ENCODE results near the gene RFX1. TPM values are rescaled to one million over a fixed set of nuclear protein-coding genes. Genes with fewer than 3 reads are reported as not detected.

RFX1 gene
- total and polyA plus RNA-seq, 2 of the 13 experiments (the other 11 are each of a cell fraction or from before 2014, with no cell fraction given) = 1.1 to 1.3 TPM

DNA sequence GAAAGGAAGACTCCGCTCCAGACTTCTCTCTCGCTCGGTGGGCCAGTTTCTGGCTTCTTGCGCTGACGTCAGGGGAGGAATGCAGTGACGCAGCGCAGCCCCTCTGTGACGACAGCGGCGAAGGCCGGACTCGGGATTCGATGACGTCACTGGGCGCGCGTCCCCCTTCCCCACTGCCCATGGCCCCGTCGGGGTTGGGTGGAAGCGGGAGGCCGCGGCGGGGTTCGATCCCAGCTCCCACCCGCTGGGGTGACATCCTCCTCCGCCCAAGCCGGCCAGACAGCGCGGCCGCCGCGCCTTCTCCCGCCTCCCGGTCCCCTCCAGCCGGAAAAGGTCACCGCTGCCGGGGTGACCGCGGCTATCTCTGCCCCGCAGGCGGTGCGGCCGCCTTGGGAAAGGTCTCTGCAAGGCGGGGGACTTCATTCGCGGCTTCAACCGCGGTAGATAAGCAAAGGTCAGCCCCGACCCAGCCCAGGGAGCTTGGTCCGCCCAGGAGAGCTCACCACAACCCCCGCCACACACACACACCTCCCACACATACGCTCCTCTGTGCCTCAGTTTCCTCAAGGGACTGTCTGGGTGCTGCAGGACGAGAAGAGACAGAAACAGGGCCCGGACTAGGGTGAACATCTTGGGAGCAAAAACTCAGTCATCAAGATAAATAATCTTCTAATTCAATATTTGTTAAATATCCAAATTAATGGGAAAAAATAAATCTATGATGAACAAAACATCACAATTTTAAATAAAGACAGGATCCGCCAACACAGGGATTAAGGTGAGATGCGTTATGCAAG lies 844 bp upstream of the RFX1 start (continued):
- TF ChIP-seq HNRNPL (IDR thresholded peaks at IDR 0.05; ENCODE audit: low read depth, low read length) (no peak), SRSF9 (IDR thresholded peaks at IDR 0.05; ENCODE audit: borderline replicate concordance, insufficient read depth, low read depth, low read length, poor library complexity, severe bottlenecking) (no peak), ZNF556 (CRISPR knock-in tag; IDR thresholded peaks at IDR 0.05; ENCODE audit: borderline replicate concordance) (no peak), ZBTB8A (CRISPR knock-in tag; IDR thresholded peaks at IDR 0.05; ENCODE audit: borderline replicate concordance, low read depth) (no peak), ZBTB7A (CRISPR knock-in tag; IDR thresholded peaks at IDR 0.05) (peak; percentile 74), YEATS4 (CRISPR knock-in tag; IDR thresholded peaks at IDR 0.05; ENCODE audit: borderline replicate concordance) (peak; percentile 35; the same call in 1 of the 2 replicates), DMAP1 (CRISPR knock-in tag; IDR thresholded peaks at IDR 0.05) (peak; percentile 81), ZNF225 (CRISPR knock-in tag; IDR thresholded peaks at IDR 0.05) (peak; percentile 46; the same call in 1 of the 2 replicates), ZNF350 (CRISPR knock-in tag; IDR thresholded peaks at IDR 0.05; ENCODE audit: borderline replicate concordance, low read depth) (peak; percentile 79), RCOR2 (CRISPR knock-in tag; IDR thresholded peaks at IDR 0.05) (peak; percentile 75; the same call in 1 of the 2 replicates), IKZF1 (IDR thresholded peaks at IDR 0.05) (no peak), ZNF251 (CRISPR knock-in tag; IDR thresholded peaks at IDR 0.05) (no peak), KLF9 (CRISPR knock-in tag; IDR thresholded peaks at IDR 0.05; ENCODE audit: low read depth) (no peak), ZNF816 (CRISPR knock-in tag; IDR thresholded peaks at IDR 0.05; ENCODE audit: borderline replicate concordance) (peak; percentile 69; the same call in 1 of the 2 replicates), ZNF713 (CRISPR knock-in tag; IDR thresholded peaks at IDR 0.05) (0 out of 2 replicates have a peak, but pooled peaks have one; percentile 48), ZNF772 (CRISPR knock-in tag; IDR thresholded peaks at IDR 0.05) (peak; percentile 91), ZBTB1 (CRISPR knock-in tag; IDR thresholded peaks at IDR 0.05; ENCODE audit: borderline replicate concordance) (no peak), SP4 (CRISPR knock-in tag; IDR thresholded peaks at IDR 0.05) (no peak), PPARG (CRISPR knock-in tag; conservative IDR thresholded peaks at IDR 0.05) (no peak), ZMYM2 (CRISPR knock-in tag; IDR thresholded peaks at IDR 0.05) (peak; percentile 98), ZNF451 (CRISPR knock-in tag; IDR thresholded peaks at IDR 0.05) (no peak)
- TF ChIP-seq, protein P1, sequence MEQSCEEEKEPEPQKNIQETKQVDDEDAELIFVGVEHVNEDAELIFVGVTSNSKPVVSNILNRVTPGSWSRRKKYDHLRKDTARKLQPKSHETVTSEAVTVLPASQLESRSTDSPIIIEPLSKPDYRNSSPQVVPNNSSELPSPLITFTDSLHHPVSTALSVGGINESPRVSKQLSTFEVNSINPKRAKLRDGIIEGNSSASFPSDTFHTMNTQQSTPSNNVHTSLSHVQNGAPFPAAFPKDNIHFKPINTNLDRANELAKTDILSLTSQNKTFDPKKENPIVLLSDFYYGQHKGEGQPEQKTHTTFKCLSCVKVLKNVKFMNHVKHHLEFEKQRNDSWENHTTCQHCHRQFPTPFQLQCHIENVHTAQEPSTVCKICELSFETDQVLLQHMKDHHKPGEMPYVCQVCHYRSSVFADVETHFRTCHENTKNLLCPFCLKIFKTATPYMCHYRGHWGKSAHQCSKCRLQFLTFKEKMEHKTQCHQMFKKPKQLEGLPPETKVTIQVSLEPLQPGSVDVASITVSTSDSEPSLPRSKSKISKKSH (CRISPR knock-in tag; IDR thresholded peaks at IDR 0.05; ENCODE audit: borderline replicate concordance) = peak; percentile 81
- TF ChIP-seq, protein P2, sequence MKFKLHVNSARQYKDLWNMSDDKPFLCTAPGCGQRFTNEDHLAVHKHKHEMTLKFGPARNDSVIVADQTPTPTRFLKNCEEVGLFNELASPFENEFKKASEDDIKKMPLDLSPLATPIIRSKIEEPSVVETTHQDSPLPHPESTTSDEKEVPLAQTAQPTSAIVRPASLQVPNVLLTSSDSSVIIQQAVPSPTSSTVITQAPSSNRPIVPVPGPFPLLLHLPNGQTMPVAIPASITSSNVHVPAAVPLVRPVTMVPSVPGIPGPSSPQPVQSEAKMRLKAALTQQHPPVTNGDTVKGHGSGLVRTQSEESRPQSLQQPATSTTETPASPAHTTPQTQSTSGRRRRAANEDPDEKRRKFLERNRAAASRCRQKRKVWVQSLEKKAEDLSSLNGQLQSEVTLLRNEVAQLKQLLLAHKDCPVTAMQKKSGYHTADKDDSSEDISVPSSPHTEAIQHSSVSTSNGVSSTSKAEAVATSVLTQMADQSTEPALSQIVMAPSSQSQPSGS (CRISPR knock-in tag; IDR thresholded peaks at IDR 0.05) = peak; percentile 100
- TF ChIP-seq, protein P3, sequence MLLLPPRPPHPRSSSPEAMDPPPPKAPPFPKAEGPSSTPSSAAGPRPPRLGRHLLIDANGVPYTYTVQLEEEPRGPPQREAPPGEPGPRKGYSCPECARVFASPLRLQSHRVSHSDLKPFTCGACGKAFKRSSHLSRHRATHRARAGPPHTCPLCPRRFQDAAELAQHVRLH (CRISPR knock-in tag; IDR thresholded peaks at IDR 0.05; ENCODE audit: borderline replicate concordance, low read depth) = peak; percentile 64; the same call in 1 of the 2 replicates
- TF ChIP-seq, protein P4, sequence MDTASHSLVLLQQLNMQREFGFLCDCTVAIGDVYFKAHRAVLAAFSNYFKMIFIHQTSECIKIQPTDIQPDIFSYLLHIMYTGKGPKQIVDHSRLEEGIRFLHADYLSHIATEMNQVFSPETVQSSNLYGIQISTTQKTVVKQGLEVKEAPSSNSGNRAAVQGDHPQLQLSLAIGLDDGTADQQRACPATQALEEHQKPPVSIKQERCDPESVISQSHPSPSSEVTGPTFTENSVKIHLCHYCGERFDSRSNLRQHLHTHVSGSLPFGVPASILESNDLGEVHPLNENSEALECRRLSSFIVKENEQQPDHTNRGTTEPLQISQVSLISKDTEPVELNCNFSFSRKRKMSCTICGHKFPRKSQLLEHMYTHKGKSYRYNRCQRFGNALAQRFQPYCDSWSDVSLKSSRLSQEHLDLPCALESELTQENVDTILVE (CRISPR knock-in tag; IDR thresholded peaks at IDR 0.05) = peak; percentile 75; the same call in 1 of the 2 replicates
- TF ChIP-seq, protein P5, sequence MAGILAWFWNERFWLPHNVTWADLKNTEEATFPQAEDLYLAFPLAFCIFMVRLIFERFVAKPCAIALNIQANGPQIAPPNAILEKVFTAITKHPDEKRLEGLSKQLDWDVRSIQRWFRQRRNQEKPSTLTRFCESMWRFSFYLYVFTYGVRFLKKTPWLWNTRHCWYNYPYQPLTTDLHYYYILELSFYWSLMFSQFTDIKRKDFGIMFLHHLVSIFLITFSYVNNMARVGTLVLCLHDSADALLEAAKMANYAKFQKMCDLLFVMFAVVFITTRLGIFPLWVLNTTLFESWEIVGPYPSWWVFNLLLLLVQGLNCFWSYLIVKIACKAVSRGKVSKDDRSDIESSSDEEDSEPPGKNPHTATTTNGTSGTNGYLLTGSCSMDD (CRISPR knock-in tag; IDR thresholded peaks at IDR 0.05) = no peak
